ACHN (cell line): ENCODE measurements around the gene ANOS1.
A peak's percentile ranks its signal among the peaks of the same experiment; 100 is the strongest.
"Not testable (repeated sequence)": the region's sequence is repeated elsewhere in the genome, so short reads cannot be mapped to it uniquely, and the experiment has no call there.

Experiments
- DNase-seq: peaks from one replicate; pipeline ENCODE4 v3.0.0-alpha.2; 2015
- in situ Hi-C: cut with HindIII; loops from 2 replicates; pipeline ENCODE4 v1.10.0; 2017; ENCODE audit warnings: low sequenced_read_pairs, low pct_ligation_motif_present, low pct_unique_long_range_greater_than_20kb

The ANOS1 gene

GRCh38 chrX:8731559-8732395, at the start of gene ANOS1:
Gene ANOS1, minus strand, starts transcription at chrX:8732137. Its CDS starts 101 bp downstream, at chrX:8732036.
- in situ Hi-C loops, result no loop called here

GRCh38 chrX:8773117-8773516, 41.2 kb upstream of the ANOS1 start:
- in situ Hi-C loops, result no loop called here
- no peak for DNase-seq

More at GRCh38 chrX:8731559-8732395, at the start of gene ANOS1:
- DNase-seq, result peak; percentile 27

- in situ Hi-C loops, result no loop called here
Observed at GRCh38 chrX:8760021-8760420, 28.1 kb upstream of the ANOS1 start.

GRCh38 chrX:8758706-8759105, 26.8 kb upstream of the ANOS1 start:
- in situ Hi-C loops, DNase-seq: not testable (repeated sequence)

More at GRCh38 chrX:8760021-8760420, 28.1 kb upstream of the ANOS1 start:
- DNase-seq, result no peak

- in situ Hi-C loops, result not testable (repeated sequence)
- DNase-seq, result peak; percentile 33
Observed at GRCh38 chrX:8757609-8758389, 25.9 kb upstream of the ANOS1 start.

GRCh38 chrX:8755813-8756212, 23.9 kb upstream of the ANOS1 start:
- DNase-seq, result no peak
- in situ Hi-C loops, result no loop called here

- in situ Hi-C loops, result no loop called here
- DNase-seq, result peak; percentile 22
Observed at GRCh38 chrX:8755116-8755515, 23.2 kb upstream of the ANOS1 start.

GRCh38 chrX:8749697-8750096, 17.8 kb upstream of the ANOS1 start:
- in situ Hi-C loops, result no loop called here
- peak; percentile 10 for DNase-seq

- in situ Hi-C loops, result no loop called here
- peak; percentile 39 for DNase-seq
Observed at GRCh38 chrX:8748855-8749254, 16.9 kb upstream of the ANOS1 start.

GRCh38 chrX:8743126-8743732, 11.3 kb upstream of the ANOS1 start:
- in situ Hi-C loops, result no loop called here
- DNase-seq, result peak; percentile 34

GRCh38 chrX:8741981-8742380, 10.0 kb upstream of the ANOS1 start:
- in situ Hi-C loops, result no loop called here
- no peak for DNase-seq

GRCh38 chrX:8738588-8739189, 6.8 kb upstream of the ANOS1 start:
- in situ Hi-C loops, result no loop called here
- peak; percentile 37 for DNase-seq

GRCh38 chrX:8737883-8738282, 5.9 kb upstream of the ANOS1 start:
- in situ Hi-C loops, result no loop called here
- DNase-seq, result no peak

- DNase-seq, result no peak
- in situ Hi-C loops, result no loop called here
Observed at GRCh38 chrX:8730812-8731558, 952 bp downstream of the ANOS1 start.

- DNase-seq, result no peak
- in situ Hi-C loops, result no loop called here
Observed at GRCh38 chrX:8729811-8730210, 2.1 kb downstream of the ANOS1 start.

- no peak for DNase-seq
- in situ Hi-C loops, result no loop called here
Observed at GRCh38 chrX:8728932-8729535, 2.9 kb downstream of the ANOS1 start.

- no peak for DNase-seq
- in situ Hi-C loops, result no loop called here
Observed at GRCh38 chrX:8726031-8726652, 5.8 kb downstream of the ANOS1 start.
